Mesenchymal stem cell (in vitro differentiated cells and primary cell): Measurements from ENCODE around the gene MAN2B2.
A peak's percentile ranks its signal among the peaks of the same experiment; 100 is the strongest.

Experiments
- DNase-seq: peaks from one replicate; pipeline ENCODE4 v3.0.0-alpha.2; 2013
- H2AFZ ChIP-seq: one replicate; pipeline ENCODE4 v1.6.1; 2013; ENCODE audit warnings: low read depth, mild to moderate bottlenecking, control low read depth, inconsistent platforms, low read length, moderate library complexity
- H2AK5ac ChIP-seq: 2 replicates; pipeline ENCODE4 v1.6.1; 2013; ENCODE audit warnings: low read length, moderate library complexity, mild to moderate bottlenecking, inconsistent platforms; ENCODE audit not compliant: severe bottlenecking
- H2BK120ac ChIP-seq: one replicate; pipeline ENCODE4 v1.6.1; 2013; ENCODE audit warnings: low read depth, mild to moderate bottlenecking, inconsistent platforms, low read length, moderate library complexity
- H2BK12ac ChIP-seq, 2 experiments: one replicate each; pipeline ENCODE4 v1.6.1; 2013; ENCODE audit warnings: inconsistent platforms in 2 of 2, low read length in 2 of 2, mild to moderate bottlenecking in 2 of 2, moderate library complexity in 2 of 2, control low read depth in 1 of 2
- H2BK15ac ChIP-seq: one replicate; pipeline ENCODE4 v1.6.1; 2013; ENCODE audit warnings: mild to moderate bottlenecking, low read depth, inconsistent platforms; ENCODE audit not compliant: poor library complexity, severe bottlenecking
- H2BK5ac ChIP-seq: 2 replicates; pipeline ENCODE4 v1.6.1; 2013; ENCODE audit warnings: low read depth, mild to moderate bottlenecking, low read length, control low read depth, inconsistent platforms; ENCODE audit not compliant: poor library complexity, severe bottlenecking
- H3K14ac ChIP-seq, 2 experiments: one replicate each; pipeline ENCODE4 v1.6.1; 2013; ENCODE audit warnings: inconsistent platforms in 2 of 2, low read length in 2 of 2, control low read depth in 1 of 2, mild to moderate bottlenecking in 1 of 2, moderate library complexity in 1 of 2
- H3K18ac ChIP-seq, 2 experiments: one replicate each; pipeline ENCODE4 v1.6.1; 2013; ENCODE audit warnings: inconsistent platforms in 2 of 2, low read length in 2 of 2, control low read depth in 1 of 2, low read depth in 1 of 2, mild to moderate bottlenecking in 1 of 2
- H3K23ac ChIP-seq, 2 experiments: one replicate each; pipeline ENCODE4 v1.6.1; 2013; ENCODE audit warnings: inconsistent platforms in 2 of 2, low read length in 2 of 2, mild to moderate bottlenecking in 2 of 2, moderate library complexity in 2 of 2, control low read depth in 1 of 2
- H3K27ac ChIP-seq: 2 replicates; pipeline ENCODE4 v1.5.1; 2013; ENCODE audit warnings: mild to moderate bottlenecking, moderate library complexity, low read length, control low read depth, inconsistent platforms; ENCODE audit not compliant: poor library complexity, severe bottlenecking
- H3K27me3 ChIP-seq, 2 experiments: 2 replicates each; pipeline versions ENCODE4 v1.6.1 to v1.7.0; 2013; ENCODE audit warnings: low read length in 2 of 2, mild to moderate bottlenecking in 2 of 2, moderate library complexity in 2 of 2, control low read depth in 1 of 2, inconsistent platforms in 1 of 2; ENCODE audit not compliant: control insufficient read depth in 1 of 2, insufficient read depth in 1 of 2
- H3K36me3 ChIP-seq, 2 experiments: 2 replicates each; pipeline versions ENCODE4 v1.6.1 to v1.7.0; 2013; ENCODE audit warnings: low read length in 2 of 2, control low read depth in 1 of 2, inconsistent platforms in 1 of 2, low read depth in 1 of 2, mild to moderate bottlenecking in 1 of 2; ENCODE audit not compliant: insufficient read depth in 2 of 2, control insufficient read depth in 1 of 2
- H3K4ac ChIP-seq, 2 experiments: one replicate each; pipeline ENCODE4 v1.6.1; 2013; ENCODE audit warnings: inconsistent platforms in 2 of 2, low read length in 2 of 2, mild to moderate bottlenecking in 2 of 2, moderate library complexity in 2 of 2, control low read depth in 1 of 2, low read depth in 1 of 2
- H3K4me1 ChIP-seq: 2 replicates; pipeline ENCODE4 v1.6.1; 2013; ENCODE audit warnings: low read depth, low read length, control low read depth; ENCODE audit not compliant: control insufficient read depth, insufficient read depth
- H3K4me2 ChIP-seq: 2 replicates; pipeline ENCODE4 v1.6.1; 2013; ENCODE audit warnings: low read length, mild to moderate bottlenecking, inconsistent platforms; ENCODE audit not compliant: poor library complexity, severe bottlenecking
- H3K4me3 ChIP-seq, 2 experiments: 2 replicates each; pipeline versions ENCODE4 v1.5.1 to v1.7.0; 2013; ENCODE audit warnings: low read length in 2 of 2, mild to moderate bottlenecking in 2 of 2, control low read depth in 1 of 2, low read depth in 1 of 2; ENCODE audit not compliant: insufficient read depth in 1 of 2
- H3K79me1 ChIP-seq: replicated peaks from 2 replicates; pipeline ENCODE4 v1.6.1; 2013; ENCODE audit warnings: mild to moderate bottlenecking, control low read depth, low read length, inconsistent platforms; ENCODE audit not compliant: poor library complexity, severe bottlenecking
- H3K9ac ChIP-seq: 2 replicates; pipeline ENCODE4 v1.7.0; 2013; ENCODE audit warnings: mild to moderate bottlenecking, low read length, moderate library complexity
- H3K9me3 ChIP-seq: 2 replicates; pipeline ENCODE4 v1.7.0; 2013; ENCODE audit warnings: mild to moderate bottlenecking, low read length; ENCODE audit not compliant: control insufficient read depth
- H4K8ac ChIP-seq: one replicate; pipeline ENCODE4 v1.6.1; 2013; ENCODE audit warnings: inconsistent platforms, mild to moderate bottlenecking, low read length, moderate library complexity
- H4K91ac ChIP-seq: one replicate; pipeline ENCODE4 v1.6.1; 2013; ENCODE audit warnings: mild to moderate bottlenecking, low read length, inconsistent platforms
- WGBS: methylation state at CpG from one replicate; pipeline ENCODE4 v1.1.7; 2013; ENCODE audit warnings: mixed read lengths; 5-methylcytosine and 5-hydroxymethylcytosine counted together

The MAN2B2 gene

GRCh38 chr4:6592804-6593563 lies 18.0 kb downstream of the MAN2B2 start:
- DNase-seq = no peak
- Histone ChIP-seq H3K36me3 (peaks cover 39 to 74% of the 10 kb centered on the region in 2 experiments), H2BK120ac (no peak overlapping the region), H3K9me3 (no peaks in the 10 kb centered on the region), H2AK5ac (no peak overlapping the region), H2BK5ac (no peak overlapping the region), H2BK12ac (peak overlapping the region in 1 of 2 experiments; percentile 22), H3K9ac (no peak overlapping the region), H3K27me3 (no peaks in the 10 kb centered on the region), H3K27ac (no peak overlapping the region), H4K8ac (no peak overlapping the region), H3K4me1 (peaks cover 2% of the 10 kb centered on the region), H2BK15ac (no peak overlapping the region), H4K91ac (no peak overlapping the region), H3K4me3 (no peak overlapping the region), H3K79me1 (no peaks in the 10 kb centered on the region), H2AFZ (no peak overlapping the region), H3K23ac (no peak overlapping the region), H3K14ac (no peak overlapping the region), H3K4ac (no peak overlapping the region), H3K18ac (no peak overlapping the region), H3K4me2 (no peak overlapping the region)
- 94% methylated on average over 15 of the region's 16 CpGs for WGBS

- Histone ChIP-seq H2AFZ (no peak overlapping the region), H3K4me2 (no peak overlapping the region), H2BK5ac (no peak overlapping the region), H3K14ac (no peak overlapping the region), H2BK12ac (peak overlapping the region in 1 of 2 experiments; percentile 19), H3K9ac (no peak overlapping the region), H3K4me3 (no peak overlapping the region), H3K18ac (no peak overlapping the region), H3K4ac (no peak overlapping the region), H4K91ac (no peak overlapping the region), H3K4me1 (no peaks in the 10 kb centered on the region), H2AK5ac (no peak overlapping the region), H2BK120ac (no peak overlapping the region), H3K79me1 (no peaks in the 10 kb centered on the region), H3K36me3 (peaks cover 48 to 77% of the 10 kb centered on the region in 2 experiments), H3K9me3 (no peaks in the 10 kb centered on the region), H3K27ac (no peak overlapping the region), H4K8ac (no peak overlapping the region), H2BK15ac (no peak overlapping the region), H3K23ac (no peak overlapping the region), H3K27me3 (no peaks in the 10 kb centered on the region)
- DNase-seq = no peak
- WGBS = 96% methylated on average over 18 of the region's 22 CpGs
These were observed 19.4 kb downstream of the MAN2B2 start for GRCh38 chr4:6594341-6594740.

DNA sequence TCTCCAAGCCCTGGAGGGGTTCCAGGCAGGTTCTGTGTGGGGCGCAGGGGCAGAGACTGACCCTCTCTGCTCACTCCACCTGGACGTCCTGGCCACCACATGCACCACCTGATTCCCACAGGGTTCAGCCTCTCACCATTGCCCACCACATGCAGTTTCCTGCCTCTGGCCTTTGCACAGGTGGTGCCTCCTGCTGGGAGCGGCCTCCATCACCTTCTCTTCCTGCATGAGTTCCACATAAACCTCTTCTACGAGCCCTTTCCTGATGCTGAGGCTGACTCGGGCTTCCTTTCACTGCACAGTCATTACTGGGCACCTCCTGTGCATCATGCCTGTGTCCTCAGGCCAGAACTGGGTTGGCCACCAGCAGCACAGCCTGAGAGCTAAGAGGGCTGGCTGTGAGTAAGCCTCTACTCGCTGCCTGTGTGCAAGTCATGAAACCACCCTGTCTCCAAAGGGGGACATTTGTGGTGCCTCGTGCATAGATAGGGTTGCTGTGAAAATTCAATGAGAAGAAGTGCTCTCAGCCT lies 19.9 kb downstream of the MAN2B2 start:
- H2BK12ac ChIP-seq = no peak overlapping the region
- H2AFZ ChIP-seq = no peak overlapping the region
- no peak overlapping the region for H4K91ac ChIP-seq
- DNase-seq = no peak
- no peaks in the 10 kb centered on the region for H3K27me3 ChIP-seq
- H4K8ac ChIP-seq = no peak overlapping the region
- H3K4me3 ChIP-seq = no peak overlapping the region
- H3K23ac ChIP-seq = no peak overlapping the region
- H3K79me1 ChIP-seq = no peaks in the 10 kb centered on the region
- no peak overlapping the region for H2BK5ac ChIP-seq
- no peak overlapping the region for H3K27ac ChIP-seq
- no peak overlapping the region for H3K4ac ChIP-seq
- no peak overlapping the region for H3K9ac ChIP-seq
- peaks cover 45 to 76% of the 10 kb centered on the region in 2 experiments for H3K36me3 ChIP-seq
- WGBS = 94% methylated on average over 7 of the region's 7 CpGs
- no peak overlapping the region for H3K4me2 ChIP-seq
- H3K4me1 ChIP-seq = no peaks in the 10 kb centered on the region
- H3K18ac ChIP-seq = no peak overlapping the region
- H2BK120ac ChIP-seq = no peak overlapping the region
- H3K9me3 ChIP-seq = no peaks in the 10 kb centered on the region
- no peak overlapping the region for H3K14ac ChIP-seq
- no peak overlapping the region for H2AK5ac ChIP-seq
- no peak overlapping the region for H2BK15ac ChIP-seq

DNA sequence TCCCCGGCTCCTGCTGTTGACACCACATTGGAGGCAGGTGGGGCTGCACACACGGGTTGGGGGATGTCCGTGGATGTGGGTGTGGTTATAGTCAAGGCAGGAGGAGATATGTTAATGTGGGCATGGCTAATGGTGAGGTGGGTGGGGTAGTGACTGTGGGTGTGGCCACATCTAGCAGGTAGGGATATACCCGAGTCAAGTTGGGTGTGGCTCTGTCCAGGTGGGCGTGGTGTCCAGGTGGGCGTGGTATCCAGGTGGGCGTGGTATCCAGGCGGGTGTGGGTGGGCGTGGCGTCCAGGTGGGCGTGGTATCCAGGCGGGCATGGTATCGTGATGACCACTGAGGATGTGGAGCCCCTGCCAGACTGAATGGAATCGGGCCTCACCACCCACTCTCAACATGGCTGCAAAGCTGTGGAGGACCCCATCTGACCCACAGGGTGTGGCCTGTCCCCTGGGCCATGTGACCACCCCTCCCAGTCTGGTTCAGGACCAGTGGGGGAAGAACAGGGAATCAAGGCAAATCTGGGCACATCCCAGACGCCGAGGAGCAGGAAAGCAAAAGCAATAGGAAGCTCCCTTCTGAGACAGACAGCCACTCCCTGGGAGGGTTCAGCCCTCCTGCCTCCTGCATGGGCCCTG lies 21.0 kb downstream of the MAN2B2 start:
- H3K27ac ChIP-seq = no peak overlapping the region
- H3K9ac ChIP-seq = no peak overlapping the region
- no peak overlapping the region for H3K14ac ChIP-seq
- H4K8ac ChIP-seq = no peak overlapping the region
- no peak overlapping the region for H2BK12ac ChIP-seq
- no peak overlapping the region for H2AK5ac ChIP-seq
- no peak overlapping the region for H3K18ac ChIP-seq
- H3K4me3 ChIP-seq = no peak overlapping the region
- H3K79me1 ChIP-seq = no peaks in the 10 kb centered on the region
- H3K23ac ChIP-seq = no peak overlapping the region
- H2BK120ac ChIP-seq = no peak overlapping the region
- DNase-seq = no peak
- 71% methylated on average over 16 of the region's 16 CpGs for WGBS
- H3K27me3 ChIP-seq = no peaks in the 10 kb centered on the region
- H3K4me2 ChIP-seq = no peak overlapping the region
- no peak overlapping the region for H2AFZ ChIP-seq
- H3K36me3 ChIP-seq = peaks cover 46 to 75% of the 10 kb centered on the region in 2 experiments
- no peak overlapping the region for H2BK15ac ChIP-seq
- no peak overlapping the region for H2BK5ac ChIP-seq
- no peaks in the 10 kb centered on the region for H3K4me1 ChIP-seq
- no peak overlapping the region for H3K4ac ChIP-seq
- H4K91ac ChIP-seq = no peak overlapping the region
- no peaks in the 10 kb centered on the region for H3K9me3 ChIP-seq
